ENCODE measurements around the gene NMU.
"Not testable (repeated sequence)": the region's sequence is repeated elsewhere in the genome, so short reads cannot be mapped to it uniquely, and the experiment has no call there.

Gene NMU

GRCh38 chr4:55635741-55636655 lies at the start of gene NMU:
NMU (minus strand) TSS chr4:55636298; CDS start chr4:55636192, 106 bp downstream.
- DNase-seq = no peak

DNA sequence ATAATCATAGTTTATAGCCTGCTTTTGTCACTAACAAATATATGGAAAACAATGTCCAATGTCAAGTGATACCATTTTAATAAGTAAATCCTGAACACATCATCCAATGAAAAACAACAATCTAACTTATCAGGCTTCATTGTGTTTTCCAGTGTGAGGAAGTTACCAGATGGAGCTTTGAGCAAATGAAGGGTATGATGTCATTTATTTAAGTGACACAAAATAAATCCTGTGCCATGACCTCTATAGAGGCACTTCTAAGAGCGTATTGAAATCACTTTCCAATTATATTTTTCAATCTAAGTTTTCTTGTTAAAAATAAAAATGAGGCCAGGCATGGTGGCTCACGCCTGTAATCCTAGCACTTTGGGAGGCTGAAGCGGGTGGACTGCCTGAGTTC lies 48.2 kb upstream of the NMU start:
- no peak for DNase-seq

DNA sequence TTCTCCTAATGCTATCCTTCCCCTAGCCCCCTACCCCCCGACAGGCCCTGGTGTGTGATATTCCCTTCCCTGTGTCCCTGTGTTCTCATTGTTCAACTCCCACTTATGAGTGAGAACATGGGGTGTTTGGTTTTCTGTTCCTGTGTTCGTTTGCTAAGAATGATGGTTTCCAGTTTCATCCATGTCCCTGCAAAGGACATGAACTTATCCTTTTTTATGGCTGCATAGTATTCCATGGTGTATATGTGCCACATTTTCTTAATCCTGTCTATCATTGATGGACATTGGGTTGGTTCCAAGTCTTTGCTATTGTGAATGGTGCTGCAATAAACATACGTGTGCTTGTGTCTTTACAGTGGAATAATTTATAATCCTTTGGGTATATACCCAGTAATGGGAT lies 46.7 kb upstream of the NMU start:
- not testable (repeated sequence) for DNase-seq

DNA sequence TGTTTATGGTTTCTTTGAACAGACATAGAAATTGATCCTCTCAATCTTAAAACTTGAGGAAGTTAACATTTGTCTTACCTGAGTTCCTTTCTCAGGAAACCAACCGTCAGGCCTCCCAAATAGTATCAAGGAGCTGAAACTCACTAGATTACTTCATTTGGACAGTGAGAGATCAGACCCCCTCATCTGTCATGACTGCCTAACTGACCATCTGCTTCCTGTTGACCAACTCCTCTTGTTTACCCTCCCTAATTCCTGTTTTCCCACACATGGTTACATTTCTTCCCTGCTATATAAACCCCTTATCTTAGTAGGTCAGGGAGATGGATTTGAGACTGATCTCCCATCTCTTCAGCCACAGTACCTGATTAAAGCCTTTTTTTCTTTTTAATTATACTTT lies 46.2 kb upstream of the NMU start:
- no peak for DNase-seq

DNA sequence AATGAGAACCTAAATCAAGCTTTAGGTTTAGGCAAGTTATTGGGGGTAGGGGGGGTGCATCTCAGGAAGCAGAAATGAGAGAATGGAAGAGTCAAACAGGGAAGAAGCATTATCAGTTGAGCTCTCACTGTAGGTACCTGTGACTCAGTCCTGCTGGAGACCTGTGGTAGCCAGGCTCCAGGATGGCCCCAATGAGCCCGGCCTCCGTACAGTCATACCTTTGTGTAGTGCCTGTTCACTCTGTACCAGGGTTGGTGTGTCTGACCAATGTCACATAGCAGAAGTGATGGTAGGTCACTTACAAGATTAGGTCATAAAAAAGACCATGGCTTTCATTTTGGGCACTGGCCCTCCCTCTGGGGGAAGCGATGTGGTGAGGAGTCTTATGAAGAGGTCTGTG lies 45.3 kb upstream of the NMU start:
- DNase-seq = no peak

GRCh38 chr4:55675196-55675793 lies 39.2 kb upstream of the NMU start:
- no peak for DNase-seq

DNA sequence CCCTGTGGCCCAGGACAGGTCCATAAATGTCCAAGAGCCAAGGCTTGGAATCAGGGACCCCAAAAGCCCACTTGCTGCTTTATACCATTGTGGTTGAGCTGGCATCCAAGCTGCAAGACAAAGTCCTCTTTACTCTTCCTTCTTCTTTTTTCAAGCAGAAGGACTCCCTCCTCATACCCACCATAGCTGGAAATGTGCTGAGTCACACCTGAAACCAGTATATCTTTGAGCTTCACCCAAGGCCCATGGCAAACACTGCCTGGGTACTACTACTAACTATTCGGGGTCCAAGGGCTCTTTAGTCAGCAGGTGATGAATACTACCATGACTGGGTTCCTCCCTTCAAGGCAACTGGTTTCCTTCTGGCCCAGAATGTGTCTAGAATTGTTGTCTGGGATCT lies 37.3 kb upstream of the NMU start:
- no peak for DNase-seq

GRCh38 chr4:55671667-55672066 lies 35.6 kb upstream of the NMU start:
- no peak for DNase-seq

GRCh38 chr4:55670695-55671094 lies 34.6 kb upstream of the NMU start:
- no peak for DNase-seq

DNA sequence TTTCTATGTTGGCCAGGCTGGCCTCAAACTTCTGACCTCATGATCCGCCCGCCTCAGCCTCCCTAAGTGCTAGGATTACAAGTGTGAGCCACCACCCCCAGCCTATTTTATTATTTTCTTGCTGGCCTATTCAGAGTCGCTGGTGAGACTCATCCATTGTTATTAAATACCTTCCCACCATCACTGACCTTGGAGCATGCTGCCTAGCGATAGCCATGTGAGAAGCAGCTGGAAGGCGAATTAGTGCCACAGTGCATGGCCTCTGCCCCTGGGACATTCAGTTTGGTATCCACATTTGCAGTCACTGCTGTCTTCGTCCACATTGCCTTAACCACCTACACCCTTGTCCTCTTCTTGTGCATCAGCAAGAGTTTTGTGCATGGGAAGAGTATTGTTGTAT lies 32.4 kb upstream of the NMU start:
- DNase-seq = no peak

- DNase-seq = no peak
Measured at GRCh38 chr4:55666535-55666934, 30.4 kb upstream of the NMU start.

- no peak for DNase-seq
Measured at GRCh38 chr4:55663145-55663544, 27.0 kb upstream of the NMU start.

DNA sequence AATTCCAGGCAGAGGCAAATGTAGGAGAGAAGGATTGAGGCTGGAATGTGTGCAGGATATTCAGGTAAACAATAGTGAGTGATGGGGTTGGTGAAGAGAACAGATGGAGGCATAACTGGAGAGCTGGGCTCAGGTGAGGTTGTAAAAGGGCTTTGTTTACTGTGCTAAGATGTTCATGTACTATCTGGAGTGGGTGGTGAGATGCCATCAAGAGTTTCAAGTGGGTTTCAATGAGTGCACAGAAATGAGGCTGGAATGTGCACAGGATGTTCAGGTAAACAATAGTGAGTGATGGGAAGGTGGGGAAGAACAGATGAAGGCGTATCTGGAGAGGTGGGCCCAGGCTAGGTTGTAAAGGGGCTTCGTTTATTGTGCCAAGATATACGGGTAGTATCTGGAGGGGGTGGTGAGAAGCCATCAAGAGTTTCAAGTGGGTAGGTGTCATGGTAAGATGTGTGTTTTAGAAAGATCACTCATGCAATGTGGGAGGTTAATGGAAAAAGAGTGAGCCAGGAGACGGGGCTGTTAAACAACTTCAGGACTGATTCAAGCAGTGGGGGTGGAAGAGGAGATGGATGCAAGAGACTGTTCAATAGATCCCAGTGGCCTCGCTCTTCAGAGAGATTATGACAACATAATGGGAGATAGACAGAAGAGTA lies 25.4 kb upstream of the NMU start:
- no peak for DNase-seq

- no peak for DNase-seq
Measured at GRCh38 chr4:55658657-55659056, 22.6 kb upstream of the NMU start.

DNA sequence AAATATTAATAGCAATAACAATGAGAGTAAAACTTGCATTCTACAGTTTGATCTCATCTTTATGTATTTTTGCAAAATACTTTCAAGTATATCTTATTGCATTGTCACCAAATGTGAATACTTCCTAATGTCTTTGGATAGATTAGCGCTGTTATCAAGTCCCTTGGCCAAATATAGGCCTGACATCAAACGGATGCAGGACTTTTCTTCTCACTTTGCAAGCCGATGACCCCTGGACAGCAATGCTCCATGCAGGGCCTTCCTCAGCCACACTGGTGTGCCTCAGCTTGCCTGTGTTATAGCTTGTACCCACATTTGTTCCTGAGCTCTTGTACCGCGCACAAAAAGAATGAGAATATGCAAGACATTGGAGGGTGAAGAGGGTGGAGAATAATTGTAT lies 18.0 kb upstream of the NMU start:
- DNase-seq = no peak

DNA sequence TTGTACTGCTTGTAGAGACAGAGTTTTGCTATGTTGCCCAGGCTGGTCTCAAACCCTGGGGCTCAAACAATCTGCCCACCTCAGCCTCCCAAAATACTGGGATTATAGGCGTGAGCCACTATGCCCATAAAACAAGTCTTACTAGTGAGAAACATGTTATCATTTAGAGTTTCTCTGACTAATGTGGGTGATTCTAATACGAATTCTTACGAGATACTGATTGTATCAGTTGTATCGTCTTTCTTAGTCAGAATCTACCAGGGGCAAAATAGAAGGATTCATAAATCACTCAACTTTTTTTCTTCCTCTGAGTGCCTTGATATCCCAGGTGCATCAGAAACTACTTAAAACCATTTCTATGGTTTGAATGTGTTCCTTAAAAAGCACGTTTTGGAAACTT lies 14.4 kb upstream of the NMU start:
- no peak for DNase-seq

GRCh38 chr4:55637272-55637820 lies 1.2 kb upstream of the NMU start:
- no peak for DNase-seq

- no peak for DNase-seq
Measured at GRCh38 chr4:55636656-55636999, 530 bp upstream of the NMU start.

- no peak for DNase-seq
Measured at GRCh38 chr4:55635282-55635681, 816 bp downstream of the NMU start.

GRCh38 chr4:55634417-55635128 lies 1.5 kb downstream of the NMU start:
- no peak for DNase-seq

GRCh38 chr4:55633903-55634302 lies 2.2 kb downstream of the NMU start:
- no peak for DNase-seq

- DNase-seq = no peak
Measured at GRCh38 chr4:55625835-55626234, 10.3 kb downstream of the NMU start.

GRCh38 chr4:55624063-55624462 lies 12.0 kb downstream of the NMU start:
- not testable (repeated sequence) for DNase-seq
